GM23248 (cell line): Measurements from ENCODE around the gene CYP3A5. TPM values are rescaled to one million over a fixed set of nuclear protein-coding genes. Genes with fewer than 3 reads are reported as not detected.

Experiments used
- DNase-seq: peaks from one replicate; pipeline ENCODE4 v3.0.0-alpha.2; 2015
- H2AFZ ChIP-seq: fragments of 200-600 bp; sonication (generic); 2 replicates; pipeline ENCODE4 v1.6.1; 2016; ENCODE audit warnings: antibody characterized with exemption
- H3F3A ChIP-seq: fragments of 200-600 bp; sonication (generic); 2 replicates; pipeline ENCODE4 v1.6.1; 2016; ENCODE audit warnings: mild to moderate bottlenecking, antibody characterized with exemption, mixed run types; ENCODE audit not compliant: insufficient read depth
- H3K27ac ChIP-seq: fragments of 200-600 bp; sonication (generic); 2 replicates; pipeline ENCODE4 v1.5.1; 2016; ENCODE audit warnings: mild to moderate bottlenecking
- H3K27me3 ChIP-seq: fragments of 200-600 bp; sonication (generic); replicated peaks from 2 replicates; pipeline ENCODE4 v1.6.1; 2016; ENCODE audit warnings: mild to moderate bottlenecking; ENCODE audit not compliant: insufficient read depth
- H3K36me3 ChIP-seq: fragments of 200-600 bp; sonication (generic); 2 replicates; pipeline ENCODE4 v1.6.1; 2016; ENCODE audit warnings: low read depth, mild to moderate bottlenecking
- H3K4me1 ChIP-seq: fragments of 200-600 bp; sonication (generic); 2 replicates; pipeline ENCODE4 v1.6.1; 2016; ENCODE audit warnings: mild to moderate bottlenecking; ENCODE audit not compliant: insufficient read depth
- H3K4me2 ChIP-seq: fragments of 200-600 bp; sonication (generic); one replicate; pipeline ENCODE4 v1.6.1; 2016; ENCODE audit warnings: mild to moderate bottlenecking; ENCODE audit not compliant: unreplicated experiment
- H3K4me3 ChIP-seq: fragments of 200-600 bp; sonication (generic); 2 replicates; pipeline ENCODE4 v1.5.1; 2016; ENCODE audit warnings: mild to moderate bottlenecking
- H3K79me2 ChIP-seq: fragments of 200-600 bp; sonication (generic); 2 replicates; pipeline ENCODE4 v1.6.1; 2016; ENCODE audit warnings: mild to moderate bottlenecking; ENCODE audit not compliant: insufficient read depth
- H3K9ac ChIP-seq: fragments of 200-600 bp; sonication (generic); 2 replicates; pipeline ENCODE4 v1.6.1; 2016; ENCODE audit warnings: mild to moderate bottlenecking
- H3K9me2 ChIP-seq: fragments of 200-600 bp; sonication (generic); 2 replicates; pipeline ENCODE4 v1.6.1; 2016; ENCODE audit warnings: mixed run types, mild to moderate bottlenecking, moderate library complexity; ENCODE audit not compliant: insufficient read depth
- H3K9me3 ChIP-seq: fragments of 200-600 bp; sonication (generic); one replicate; pipeline ENCODE4 v1.6.1; 2017; ENCODE audit warnings: low read depth
- H4K20me1 ChIP-seq: fragments of 200-600 bp; sonication (generic); 2 replicates; pipeline ENCODE4 v1.6.0; 2016; ENCODE audit not compliant: insufficient read depth
- EZH2 ChIP-seq: fragments of 200-600 bp; sonication (generic); IDR thresholded peaks from 2 replicates; pipeline ENCODE4 v1.6.1; 2018; ENCODE audit warnings: antibody characterized with exemption, mild to moderate bottlenecking; ENCODE audit not compliant: insufficient read depth, poor library complexity, severe bottlenecking
- EZH2phosphoT487 ChIP-seq: fragments of 200-600 bp; sonication (generic); IDR thresholded peaks from 2 replicates; pipeline ENCODE4 v1.6.1; 2018; ENCODE audit warnings: antibody characterized with exemption, moderate library complexity, mild to moderate bottlenecking, low read depth; ENCODE audit not compliant: insufficient read depth
- WGBS, 2 experiments: methylation state at CpG; one replicate each; pipeline ENCODE4 v1.1.6; 2015 to 2017; ENCODE audit warnings: low lambda C conversion rate in 2 of 2, low coverage in 1 of 2; ENCODE audit errors: missing lambda C conversion rate in 2 of 2; 5-methylcytosine and 5-hydroxymethylcytosine counted together
- in situ Hi-C: fragments of 300-500 bp; cut with MboI; formaldehyde crosslinking; loops from 2 replicates; pipeline ENCODE4 v1.15.0; 2020
- polyA plus RNA-seq: library from polyadenylated mRNA; unstranded; fragments of >200 nt; fragmentation: Nextera tagmentation; extraction: Ambion mirVana; gene quantifications from 2 replicates; pipeline ENCODE4 v1.2.1, GENCODE V29; 2016
- total RNA-seq: library from RNA; depleted of rRNA; stranded (reverse); fragments of >200 nt; shearing (Covaris generic); gene quantifications from 2 replicates; pipeline ENCODE4 v1.2.3, GENCODE V29; 2014

CYP3A5 gene
- total and polyA plus RNA-seq, 2 experiments from 2014 or later, result 0.26 TPM; not detected in 1

GRCh38 chr7:99607548-99607947 lies 72.2 kb downstream of the CYP3A5 start:
- in situ Hi-C loops, result no loop called here
- H3K4me1 ChIP-seq, result no peaks in the 10 kb centered on the region

GRCh38 chr7:99606531-99606930 lies 73.3 kb downstream of the CYP3A5 start:
- Histone ChIP-seq H3K9me2 (no peaks in the 10 kb centered on the region), H3K9me3 (no peaks in the 10 kb centered on the region), H3K9ac (no peak overlapping the region), H3K79me2 (no peaks in the 10 kb centered on the region), H4K20me1 (no peaks in the 10 kb centered on the region), H2AFZ (no peak overlapping the region), H3K4me1 (no peaks in the 10 kb centered on the region), H3K4me2 (no peak overlapping the region), H3K36me3 (no peaks in the 10 kb centered on the region), H3F3A (no peaks in the 10 kb centered on the region), H3K27ac (no peak overlapping the region), H3K27me3 (no peaks in the 10 kb centered on the region), H3K4me3 (no peak overlapping the region)
- in situ Hi-C loops, result no loop called here
- DNase-seq, result no peak
- WGBS, 2 experiments, result 54 to 55% methylated on average over 8 of the region's 8 CpGs
- TF ChIP-seq EZH2phosphoT487 (no peak), EZH2 (no peak)

More at GRCh38 chr7:99607548-99607947, 72.2 kb downstream of the CYP3A5 start:
- Histone ChIP-seq H3F3A (no peaks in the 10 kb centered on the region), H3K27ac (no peak overlapping the region), H3K4me3 (no peak overlapping the region), H2AFZ (no peak overlapping the region), H3K9ac (no peak overlapping the region), H3K9me3 (no peaks in the 10 kb centered on the region), H3K4me2 (no peak overlapping the region), H4K20me1 (no peaks in the 10 kb centered on the region), H3K27me3 (no peaks in the 10 kb centered on the region), H3K36me3 (no peaks in the 10 kb centered on the region), H3K79me2 (no peaks in the 10 kb centered on the region), H3K9me2 (no peaks in the 10 kb centered on the region)
- WGBS, 2 experiments, result 29 to 46% methylated on average over 7 to 9 of the region's 9 CpGs
- TF ChIP-seq EZH2phosphoT487 (no peak), EZH2 (no peak)
- DNase-seq, result no peak

- Histone ChIP-seq H3K79me2 (no peaks in the 10 kb centered on the region), H3K27me3 (no peaks in the 10 kb centered on the region), H3K4me1 (no peaks in the 10 kb centered on the region), H2AFZ (no peak overlapping the region), H3K27ac (no peak overlapping the region), H3K4me3 (no peak overlapping the region), H3K36me3 (no peaks in the 10 kb centered on the region), H3K9me2 (no peaks in the 10 kb centered on the region), H4K20me1 (no peaks in the 10 kb centered on the region), H3F3A (no peaks in the 10 kb centered on the region), H3K4me2 (no peak overlapping the region), H3K9me3 (no peaks in the 10 kb centered on the region), H3K9ac (no peak overlapping the region)
- in situ Hi-C loops, result no loop called here
- 76 to 78% methylated on average over 7 of the region's 7 CpGs for WGBS, 2 experiments
- TF ChIP-seq EZH2phosphoT487 (no peak), EZH2 (no peak)
- no peak for DNase-seq
Observed at GRCh38 chr7:99605527-99605926, 74.3 kb downstream of the CYP3A5 start.

- Histone ChIP-seq H2AFZ (no peak overlapping the region), H4K20me1 (no peaks in the 10 kb centered on the region), H3K27me3 (no peaks in the 10 kb centered on the region), H3K79me2 (no peaks in the 10 kb centered on the region), H3K36me3 (no peaks in the 10 kb centered on the region), H3K27ac (no peak overlapping the region), H3K4me2 (no peak overlapping the region), H3K4me1 (no peaks in the 10 kb centered on the region), H3K9me3 (no peaks in the 10 kb centered on the region), H3K4me3 (no peak overlapping the region), H3K9ac (no peak overlapping the region), H3F3A (no peaks in the 10 kb centered on the region), H3K9me2 (no peaks in the 10 kb centered on the region)
- WGBS, 2 experiments, result 53 to 71% methylated on average over 7 of the region's 7 CpGs
- DNase-seq, result no peak
- TF ChIP-seq EZH2phosphoT487 (no peak), EZH2 (no peak)
- in situ Hi-C loops, result no loop called here
Observed at GRCh38 chr7:99601656-99602310, 78.0 kb downstream of the CYP3A5 start.
